BJ (cell line): ENCODE measurements around the gene ENSA. TPM values are rescaled to one million over a fixed set of nuclear protein-coding genes. Genes with fewer than 3 reads are reported as not detected.
"Not testable (repeated sequence)": the region's sequence is repeated elsewhere in the genome, so short reads cannot be mapped to it uniquely, and the experiment has no call there.

ENCODE experiments used
- CTCF ChIA-PET: fragments of 350-600 bp; formaldehyde crosslinking; extraction: SDS; loops from one replicate; lab custom pipeline; 2021; ENCODE audit warnings: antibody characterized with exemption, inconsistent platforms; lab: Yijun Ruan, JAX
- POLR2A ChIA-PET: fragments of 300-600 bp; sonication (Branson Sonifier 250); formaldehyde crosslinking; extraction: SDS; loops from one replicate; lab custom pipeline; 2021; ENCODE audit warnings: antibody characterized with exemption; lab: Charles Lee
- DNase-seq: peaks from one replicate; pipeline ENCODE4 v3.0.0-alpha.2; 2011; ENCODE audit warnings: low read depth
- H3K27me3 ChIP-seq: 2 replicates; pipeline ENCODE4 v1.6.0; 2011; ENCODE audit warnings: low read length; ENCODE audit not compliant: control insufficient read depth, insufficient read depth
- H3K36me3 ChIP-seq: 2 replicates; pipeline ENCODE4 v1.5.1; 2011; ENCODE audit warnings: low read length; ENCODE audit not compliant: control insufficient read depth, insufficient read depth
- H3K4me3 ChIP-seq: 2 replicates; pipeline ENCODE4 v1.5.1; 2011; ENCODE audit warnings: low read depth, mild to moderate bottlenecking, control low read depth, low read length
- polyA plus RNA-seq: library from polyadenylated mRNA; depleted of rRNA; stranded (reverse); fragments of >200 nt; gene quantifications from 2 replicates; pipeline ENCODE4 v1.2.3, GENCODE V29; 2011
- TF ChIP-seq, protein P1 (sequence below): IDR thresholded peaks from 2 replicates; pipeline ENCODE4 v1.5.1; 2011; ENCODE audit warnings: low read depth, mild to moderate bottlenecking, control low read depth, inconsistent platforms, low read length, moderate library complexity; ENCODE audit not compliant: insufficient read depth

ENSA gene
- polyA plus RNA-seq, 1 experiment: 47.2 TPM

DNA sequence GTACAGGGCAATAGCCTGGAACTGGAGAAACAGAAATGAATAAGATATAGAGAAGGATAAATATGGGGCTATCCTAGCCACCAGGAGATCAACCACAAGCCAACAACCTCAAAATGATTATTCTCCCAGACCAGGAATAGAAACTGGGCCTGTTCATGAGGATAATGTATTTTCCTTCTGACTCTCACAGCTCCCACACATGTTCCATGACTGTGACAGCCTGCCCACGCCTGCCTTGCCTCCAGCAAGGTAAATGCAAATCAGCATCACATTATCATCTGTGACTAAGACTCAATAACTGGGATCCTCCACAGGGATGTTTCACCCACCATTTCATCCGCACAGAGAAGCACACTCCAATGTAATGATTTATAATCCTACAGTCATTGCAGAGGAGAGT is 3.3 kb downstream of the ENSA start:
- CTCF ChIA-PET: interaction anchor here (0.6 to 5.8 kb wide), 3 partner anchors 7 to 196 kb away, joined by 4 to 49 read pairs (median 18); no protein-coding TSS in a partner anchor
- Histone ChIP-seq H3K36me3 (peaks cover 3% of the 10 kb centered on the region), H3K27me3 (no peaks in the 10 kb centered on the region), H3K4me3 (no peak overlapping the region)
- POLR2A ChIA-PET: interaction anchor here (0.6 kb wide), 1 partner anchor 30 kb away, joined by 3 read pairs; no protein-coding TSS in a partner anchor
- no peak for DNase-seq
- TF ChIP-seq, protein P1, sequence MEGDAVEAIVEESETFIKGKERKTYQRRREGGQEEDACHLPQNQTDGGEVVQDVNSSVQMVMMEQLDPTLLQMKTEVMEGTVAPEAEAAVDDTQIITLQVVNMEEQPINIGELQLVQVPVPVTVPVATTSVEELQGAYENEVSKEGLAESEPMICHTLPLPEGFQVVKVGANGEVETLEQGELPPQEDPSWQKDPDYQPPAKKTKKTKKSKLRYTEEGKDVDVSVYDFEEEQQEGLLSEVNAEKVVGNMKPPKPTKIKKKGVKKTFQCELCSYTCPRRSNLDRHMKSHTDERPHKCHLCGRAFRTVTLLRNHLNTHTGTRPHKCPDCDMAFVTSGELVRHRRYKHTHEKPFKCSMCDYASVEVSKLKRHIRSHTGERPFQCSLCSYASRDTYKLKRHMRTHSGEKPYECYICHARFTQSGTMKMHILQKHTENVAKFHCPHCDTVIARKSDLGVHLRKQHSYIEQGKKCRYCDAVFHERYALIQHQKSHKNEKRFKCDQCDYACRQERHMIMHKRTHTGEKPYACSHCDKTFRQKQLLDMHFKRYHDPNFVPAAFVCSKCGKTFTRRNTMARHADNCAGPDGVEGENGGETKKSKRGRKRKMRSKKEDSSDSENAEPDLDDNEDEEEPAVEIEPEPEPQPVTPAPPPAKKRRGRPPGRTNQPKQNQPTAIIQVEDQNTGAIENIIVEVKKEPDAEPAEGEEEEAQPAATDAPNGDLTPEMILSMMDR: no peak

DNA sequence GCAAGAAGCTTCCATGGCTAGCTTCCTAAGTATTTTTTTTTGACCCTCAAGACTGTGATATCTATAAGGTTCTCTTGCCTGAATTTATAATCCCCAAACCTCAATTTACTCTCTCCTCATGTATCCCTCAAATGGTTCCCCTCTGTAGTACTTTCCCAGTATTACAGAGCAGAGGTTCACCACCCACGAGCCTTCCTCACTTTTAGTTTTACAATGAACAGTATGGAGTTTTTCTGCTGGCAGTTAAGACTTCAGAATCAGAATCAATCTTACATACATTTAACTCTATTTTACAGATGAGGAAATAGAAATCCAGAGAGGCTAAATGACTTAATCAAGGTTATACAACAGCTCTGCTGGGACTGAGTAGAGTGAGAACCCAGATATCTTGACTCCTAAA is 4.9 kb downstream of the ENSA start:
- POLR2A ChIA-PET, H3K36me3 ChIP-seq, H3K27me3 ChIP-seq, DNase-seq, H3K4me3 ChIP-seq: not testable (repeated sequence)
- CTCF ChIA-PET: interaction anchor here (1.1 kb wide), 1 partner anchor 64 kb away, joined by 7 read pairs; no protein-coding TSS in a partner anchor

DNA sequence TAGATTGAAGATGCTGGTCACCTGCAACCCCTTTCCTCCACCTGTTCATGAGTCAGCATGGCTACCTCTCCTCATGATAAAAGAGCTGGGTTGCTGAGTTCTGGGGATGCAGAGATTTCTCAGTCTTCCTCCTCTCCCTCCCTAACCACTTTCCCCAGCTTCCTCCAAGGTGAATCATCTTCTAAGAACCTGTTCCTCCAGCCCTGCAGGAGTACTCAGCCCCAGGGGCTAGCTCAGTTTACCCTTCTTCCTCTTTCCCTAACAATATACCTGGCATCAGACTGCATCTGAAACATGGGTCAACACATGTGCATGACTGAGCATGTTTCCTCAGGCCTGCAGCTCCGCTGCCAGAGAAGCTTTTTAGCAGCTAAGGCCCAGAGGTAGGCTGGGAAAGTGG is 5.3 kb downstream of the ENSA start:
- POLR2A ChIA-PET, DNase-seq, H3K4me3 ChIP-seq, H3K27me3 ChIP-seq, H3K36me3 ChIP-seq: not testable (repeated sequence)
- CTCF ChIA-PET: interaction anchor here (1.1 kb wide), 1 partner anchor 64 kb away, joined by 7 read pairs; no protein-coding TSS in a partner anchor

DNA sequence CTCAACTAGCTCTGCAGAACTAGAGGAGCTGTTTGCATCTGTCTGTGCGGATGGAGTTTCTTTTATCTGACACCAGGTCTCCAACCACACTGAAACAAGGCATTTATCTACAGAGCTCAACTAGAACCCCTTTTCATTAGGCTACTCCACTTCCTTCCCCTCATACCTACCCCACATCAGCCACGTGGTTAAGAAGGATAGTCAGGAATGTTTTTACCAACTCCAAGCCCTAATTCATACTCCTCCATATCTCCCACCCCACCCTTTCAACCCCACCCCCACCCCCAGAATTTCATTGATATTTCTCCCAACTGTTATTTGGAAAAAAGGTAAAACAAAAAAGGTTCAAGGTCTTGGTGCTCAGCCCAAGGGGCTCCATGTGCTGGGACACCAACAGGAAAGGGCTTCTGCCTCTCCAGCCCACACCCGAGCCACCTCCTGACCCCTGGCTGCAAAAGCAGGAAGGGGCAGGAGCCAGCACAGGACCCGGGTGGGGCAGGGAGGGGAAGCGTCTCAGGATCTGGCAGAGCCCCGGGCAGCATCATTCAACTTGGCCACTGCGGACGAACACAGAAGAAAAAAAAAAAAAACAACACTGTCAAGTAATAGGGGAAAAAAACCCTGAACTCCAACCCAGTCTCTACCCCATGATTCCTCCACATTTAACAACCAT is 7.0 kb downstream of the ENSA start:
- no peak overlapping the region for H3K4me3 ChIP-seq
- no peaks in the 10 kb centered on the region for H3K27me3 ChIP-seq
- TF ChIP-seq, protein P1: no peak
- DNase-seq: no peak
- ChIA-PET CTCF (interaction anchor here (0.7 to 6.5 kb wide), 7 partner anchors 16 to 191 kb away, joined by 3 to 121 read pairs (median 6); partner anchors contain the start of gene MCL1), POLR2A (no interaction called here)
- H3K36me3 ChIP-seq: peaks cover 5% of the 10 kb centered on the region

DNA sequence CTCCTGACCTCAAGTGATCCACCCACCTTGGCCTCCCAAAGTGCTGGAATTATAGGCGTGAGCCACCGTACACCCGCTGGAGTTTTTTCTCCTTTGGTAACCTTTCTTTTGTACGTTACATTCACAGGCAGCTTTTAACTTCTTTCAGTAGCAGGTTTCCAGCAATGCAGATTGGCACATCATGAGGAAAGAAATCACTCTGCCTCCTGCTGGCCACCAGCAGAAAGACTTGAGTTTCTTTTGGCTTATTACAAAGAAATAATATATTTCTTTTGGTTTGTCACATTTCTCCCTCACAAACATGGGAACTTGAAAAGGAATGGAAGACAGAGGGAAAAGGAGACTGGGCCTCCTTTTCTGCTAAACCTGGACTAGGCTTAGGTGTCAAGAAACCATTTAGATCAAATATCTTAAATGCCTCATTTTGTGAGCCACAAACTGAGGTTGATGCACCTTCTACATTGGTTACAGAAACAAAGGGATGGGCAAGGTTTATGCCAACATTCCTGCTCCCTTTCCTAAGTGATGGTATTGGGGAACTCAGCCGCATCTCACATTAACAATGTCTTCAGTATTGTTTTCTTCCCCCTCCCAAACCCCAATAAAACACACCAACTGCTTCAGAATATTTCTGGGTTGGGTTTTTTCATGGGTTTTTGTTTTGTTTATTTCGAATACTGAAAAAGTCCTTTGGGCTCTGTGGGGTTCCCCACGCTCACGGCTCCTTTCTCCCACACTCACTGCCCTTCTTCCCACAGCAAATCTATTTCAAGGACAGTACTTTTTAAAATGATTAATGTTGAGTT is 7.7 kb downstream of the ENSA start:
- CTCF ChIA-PET: interaction anchor here (0.7 to 6.5 kb wide), 10 partner anchors 15 to 192 kb away, joined by 3 to 121 read pairs (median 6); partner anchors contain the start of gene MCL1
- TF ChIP-seq, protein P1: peak; percentile 79

DNA sequence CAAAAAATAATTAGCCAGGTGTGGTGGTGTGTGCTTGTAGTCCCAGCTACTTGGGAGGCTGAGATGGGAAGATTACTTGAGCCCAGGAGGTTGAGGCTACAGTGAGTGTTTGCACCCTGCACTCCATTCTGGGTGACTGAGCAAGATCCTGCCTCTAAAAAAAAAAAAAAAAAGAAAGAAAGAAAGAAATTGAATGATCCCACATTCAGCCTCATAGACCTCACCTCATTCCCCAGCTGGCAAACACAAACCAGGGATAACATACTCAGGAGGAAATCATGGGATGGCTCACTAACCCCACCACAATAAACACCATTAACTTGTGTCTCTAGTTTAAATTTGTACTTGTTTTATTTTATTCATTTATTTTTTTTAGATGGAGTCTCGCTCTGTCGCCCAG is 8.5 kb downstream of the ENSA start:
- ChIA-PET CTCF (interaction anchor here (1.0 to 6.5 kb wide), 10 partner anchors 7 to 192 kb away, joined by 3 to 121 read pairs (median 8); partner anchors contain the start of genes ENSA and MCL1), POLR2A (no interaction called here)
- no peaks in the 10 kb centered on the region for H3K27me3 ChIP-seq
- H3K4me3 ChIP-seq: no peak overlapping the region
- TF ChIP-seq, protein P1: no peak
- no peak for DNase-seq
- H3K36me3 ChIP-seq: peaks cover 5% of the 10 kb centered on the region

More for the DNA sequence above, 7.7 kb downstream of the ENSA start:
- Histone ChIP-seq H3K4me3 (no peak overlapping the region), H3K36me3 (peaks cover 5% of the 10 kb centered on the region), H3K27me3 (no peaks in the 10 kb centered on the region)
- DNase-seq: no peak
- POLR2A ChIA-PET: no interaction called here
